Measurements from ENCODE around the gene FAN1.

Gene FAN1

GRCh38 chr15:30962079-30962478 is 58.4 kb downstream of the FAN1 start:
- peak; percentile 52 for DNase-seq

- no peak for DNase-seq
These were observed 58.9 kb downstream of the FAN1 start for GRCh38 chr15:30962659-30963058.

- DNase-seq, result no peak
These were observed 60.0 kb downstream of the FAN1 start for GRCh38 chr15:30963681-30964080.

- no peak for DNase-seq
These were observed 66.0 kb downstream of the FAN1 start for GRCh38 chr15:30969724-30970123.

- DNase-seq, result no peak
These were observed 69.7 kb downstream of the FAN1 start for GRCh38 chr15:30973379-30973778.

- DNase-seq, result no peak
These were observed 70.4 kb downstream of the FAN1 start for GRCh38 chr15:30974112-30974511.

- DNase-seq, result no peak
These were observed 74.6 kb downstream of the FAN1 start for GRCh38 chr15:30978328-30978727.

- no peak for DNase-seq
These were observed 75.7 kb downstream of the FAN1 start for GRCh38 chr15:30979457-30979856.

- no peak for DNase-seq
These were observed 80.4 kb downstream of the FAN1 start for GRCh38 chr15:30984118-30984517.

GRCh38 chr15:30984542-30984941 is 80.8 kb downstream of the FAN1 start:
- peak; percentile 32 for DNase-seq

- DNase-seq, result peak; percentile 38
These were observed 81.4 kb downstream of the FAN1 start for GRCh38 chr15:30985081-30985531.

GRCh38 chr15:30990036-30990435 is 86.3 kb downstream of the FAN1 start:
- peak; percentile 42 for DNase-seq

GRCh38 chr15:30990446-30991254 is 86.9 kb downstream of the FAN1 start:
- peak; percentile 86 for DNase-seq

GRCh38 chr15:30991255-30992235 is 87.8 kb downstream of the FAN1 start, which contains the start of gene MTMR10:
TSS of gene MTMR10 (minus strand) at chr15:30991628. CDS start at chr15:30991506, 122 bp downstream.
- peak; percentile 92 for DNase-seq

- peak; percentile 27 for DNase-seq
These were observed 88.6 kb downstream of the FAN1 start for GRCh38 chr15:30992249-30992864.
